HEK293 (cell line): Measurements from ENCODE around the gene BCL2L13.

Experiments used
- CTCF ChIA-PET: fragments of 350-600 bp; formaldehyde crosslinking; extraction: SDS; loops from one replicate; lab custom pipeline; 2021; ENCODE audit warnings: antibody characterized with exemption; lab: Yijun Ruan, JAX
- POLR2A ChIA-PET: fragments of 300-600 bp; formaldehyde crosslinking; extraction: SDS; loops from one replicate; lab custom pipeline; 2020; ENCODE audit warnings: antibody characterized with exemption, inconsistent platforms; lab: Yijun Ruan, JAX
- H3K27ac ChIP-seq: fragments of 200-500 bp; sonication (Bioruptor generic); 2 replicates; pipeline ENCODE4 v1.5.1; 2014; ENCODE audit warnings: low read depth, low read length, control low read depth, inconsistent platforms; ENCODE audit errors: extremely low read depth
- H3K36me3 ChIP-seq, 2 experiments: fragments of 200-500 bp in 1 of 2; sonication (Bioruptor generic) in 1 of 2; 1 replicate in 1 of 2; 2 replicates in 1 of 2; pipeline ENCODE4 v1.5.1; 2014 to 2017; ENCODE audit warnings: inconsistent platforms in 2 of 2, low read length in 2 of 2; ENCODE audit not compliant: control insufficient read depth in 2 of 2, insufficient read depth in 1 of 2
- H3K4me1 ChIP-seq: fragments of 200-500 bp; sonication (Bioruptor generic); 2 replicates; pipeline ENCODE4 v1.5.1; 2014; ENCODE audit warnings: mild to moderate bottlenecking, low read length, inconsistent platforms; ENCODE audit not compliant: control insufficient read depth, insufficient read depth
- H3K4me3 ChIP-seq: 2 replicates; pipeline ENCODE4 v1.5.1; 2011; ENCODE audit warnings: low read depth, mild to moderate bottlenecking, control low read depth, low read length, moderate library complexity
- H3K9me3 ChIP-seq: fragments of 200-500 bp; sonication (Bioruptor generic); 2 replicates; pipeline ENCODE4 v1.5.1; 2014; ENCODE audit warnings: low read depth, low read length, inconsistent platforms; ENCODE audit not compliant: control insufficient read depth, insufficient read depth
- BCL11A ChIP-seq: fragments of 450-650 bp; formaldehyde crosslinking; IDR thresholded peaks from 2 replicates; pipeline ENCODE4 v1.5.1; 2016; ENCODE audit warnings: low read depth, missing biosample characterization, missing genetic modification characterization
- CTCF ChIP-seq: fragments of 450-650 bp; formaldehyde crosslinking; IDR thresholded peaks from 2 replicates; pipeline ENCODE4 v1.5.1; 2016; ENCODE audit warnings: missing biosample characterization, missing genetic modification characterization
- KLF8 ChIP-seq: fragments of 450-650 bp; formaldehyde crosslinking; IDR thresholded peaks from 2 replicates; pipeline ENCODE4 v1.5.1; 2016; ENCODE audit warnings: missing biosample characterization, missing genetic modification characterization
- MEIS1 ChIP-seq: sonication (generic); formaldehyde crosslinking; IDR thresholded peaks from 2 replicates; pipeline ENCODE4 v1.8.1; 2022; ENCODE audit warnings: missing genetic modification reagents, mild to moderate bottlenecking, borderline replicate concordance
- SALL2 ChIP-seq: fragments of 450-650 bp; formaldehyde crosslinking; IDR thresholded peaks from 2 replicates; pipeline ENCODE4 v1.5.0; 2017; ENCODE audit warnings: missing biosample characterization, mild to moderate bottlenecking, missing genetic modification characterization, borderline replicate concordance
- ZBTB6 ChIP-seq: fragments of 450-650 bp; formaldehyde crosslinking; IDR thresholded peaks from 2 replicates; pipeline ENCODE4 v1.5.1; 2017; ENCODE audit warnings: missing biosample characterization, missing genetic modification characterization
- ZIC2 ChIP-seq: fragments of 450-650 bp; formaldehyde crosslinking; IDR thresholded peaks from 2 replicates; pipeline ENCODE4 v1.5.1; 2016; ENCODE audit warnings: missing biosample characterization, missing genetic modification characterization
- ZNF155 ChIP-seq: fragments of 450-650 bp; formaldehyde crosslinking; IDR thresholded peaks from 2 replicates; pipeline ENCODE4 v1.5.1; 2016; ENCODE audit warnings: missing biosample characterization, missing genetic modification characterization
- ZNF16 ChIP-seq: fragments of 450-650 bp; formaldehyde crosslinking; IDR thresholded peaks from 2 replicates; pipeline ENCODE4 v1.5.1; 2016; ENCODE audit warnings: low read depth, missing biosample characterization, missing genetic modification characterization
- ZNF169 ChIP-seq: fragments of 450-650 bp; formaldehyde crosslinking; IDR thresholded peaks from 2 replicates; pipeline ENCODE4 v1.5.1; 2016; ENCODE audit warnings: missing biosample characterization, missing genetic modification characterization
- ZNF175 ChIP-seq: fragments of 450-650 bp; formaldehyde crosslinking; IDR thresholded peaks from 2 replicates; pipeline ENCODE4 v1.5.1; 2016; ENCODE audit warnings: missing biosample characterization, missing genetic modification characterization
- ZNF335 ChIP-seq: fragments of 450-650 bp; formaldehyde crosslinking; conservative IDR thresholded peaks from 2 replicates; pipeline ENCODE4 v1.5.1; 2016; ENCODE audit warnings: missing biosample characterization, missing genetic modification characterization
- ZNF473 ChIP-seq: fragments of 450-650 bp; formaldehyde crosslinking; IDR thresholded peaks from 2 replicates; pipeline ENCODE4 v1.5.1; 2017; ENCODE audit warnings: missing biosample characterization, missing genetic modification characterization
- ZNF48 ChIP-seq: fragments of 450-650 bp; formaldehyde crosslinking; IDR thresholded peaks from 2 replicates; pipeline ENCODE4 v1.5.1; 2016; ENCODE audit warnings: missing biosample characterization, missing genetic modification characterization
- ZNF488 ChIP-seq: fragments of 450-650 bp; formaldehyde crosslinking; IDR thresholded peaks from 2 replicates; pipeline ENCODE4 v1.5.1; 2016; ENCODE audit warnings: missing biosample characterization, missing genetic modification characterization
- ZNF501 ChIP-seq: fragments of 450-650 bp; formaldehyde crosslinking; IDR thresholded peaks from 2 replicates; pipeline ENCODE4 v1.5.1; 2016; ENCODE audit warnings: missing biosample characterization, missing genetic modification characterization
- ZNF521 ChIP-seq: fragments of 450-650 bp; formaldehyde crosslinking; IDR thresholded peaks from 2 replicates; pipeline ENCODE4 v1.5.1; 2017; ENCODE audit warnings: missing biosample characterization, mild to moderate bottlenecking, missing genetic modification characterization
- ZNF529 ChIP-seq: fragments of 450-650 bp; formaldehyde crosslinking; IDR thresholded peaks from 2 replicates; pipeline ENCODE4 v1.5.1; 2017; ENCODE audit warnings: missing genetic modification characterization, missing biosample characterization; ENCODE audit not compliant: insufficient replicate concordance
- ZNF571 ChIP-seq: fragments of 450-650 bp; formaldehyde crosslinking; IDR thresholded peaks from 2 replicates; pipeline ENCODE4 v1.5.0; 2017; ENCODE audit warnings: missing biosample characterization, missing genetic modification characterization
- ZNF692 ChIP-seq: fragments of 450-650 bp; formaldehyde crosslinking; IDR thresholded peaks from 2 replicates; pipeline ENCODE4 v1.5.1; 2016; ENCODE audit warnings: missing biosample characterization, missing genetic modification characterization
- ZNF747 ChIP-seq: fragments of 450-650 bp; formaldehyde crosslinking; IDR thresholded peaks from 2 replicates; pipeline ENCODE4 v1.5.1; 2016; ENCODE audit warnings: missing biosample characterization, missing genetic modification characterization

Gene BCL2L13

GRCh38 chr22:17774926-17775685, 136.5 kb downstream of the BCL2L13 start:
- H3K36me3 ChIP-seq: peaks cover 0 to 7% of the 10 kb centered on the region in 2 experiments; a peak in 1 of 3 replicates
- TF ChIP-seq ZNF48 (tag by site-specific recombination) (no peak), ZNF155 (tag by site-specific recombination) (no peak), SALL2 (tag by site-specific recombination) (no peak), ZNF571 (tag by site-specific recombination) (no peak), ZNF335 (tag by site-specific recombination) (0 out of 2 replicates have a peak, but pooled peaks have one; percentile 40), ZIC2 (tag by site-specific recombination) (no peak)
- H3K4me1 ChIP-seq: peaks cover 5% of the 10 kb centered on the region
- ChIA-PET CTCF (interaction anchor here (0.6 to 3.7 kb wide), 2 partner anchors 33 to 54 kb away, joined by 5 to 23 read pairs; no protein-coding TSS in a partner anchor), POLR2A (no interaction called here)
- no peak overlapping the region for H3K4me3 ChIP-seq
- H3K9me3 ChIP-seq: no peaks in the 10 kb centered on the region
- no peak overlapping the region; the same call in 1 of the 2 replicates for H3K27ac ChIP-seq

- ChIA-PET POLR2A (no interaction called here), CTCF (no interaction called here)
- Histone ChIP-seq H3K36me3 (peaks cover 0 to 7% of the 10 kb centered on the region in 2 experiments; a peak in 1 of 3 replicates), H3K4me1 (peaks cover 5% of the 10 kb centered on the region), H3K27ac (no peak overlapping the region), H3K4me3 (no peak overlapping the region), H3K9me3 (no peaks in the 10 kb centered on the region)
- TF ChIP-seq ZNF692 (no peak), ZNF175 (tag by site-specific recombination) (no peak), ZNF529 (tag by site-specific recombination) (no peak), BCL11A (tag by site-specific recombination) (no peak), KLF8 (tag by site-specific recombination) (no peak), ZNF473 (no peak), ZNF747 (tag by site-specific recombination) (no peak), ZNF169 (tag by site-specific recombination) (no peak), ZBTB6 (tag by site-specific recombination) (no peak), ZIC2 (tag by site-specific recombination) (no peak), ZNF488 (tag by site-specific recombination) (no peak), ZNF501 (tag by site-specific recombination) (no peak), CTCF (tag by site-specific recombination) (no peak), MEIS1 (CRISPR knock-in tag) (no peak), ZNF16 (tag by site-specific recombination) (no peak), ZNF521 (tag by site-specific recombination) (no peak)
Observed at GRCh38 chr22:17775781-17776465, 137.4 kb downstream of the BCL2L13 start.
